Transverse colon (tissue), 4 donors: ENCODE data around the gene CACNA1E.

ENCODE experiments used
- POLR2A ChIP-seq: fragments of 450-650 bp; IDR thresholded peaks from one replicate; pipeline ENCODE4 v1.6.1; 2016; ENCODE audit warnings: antibody characterized with exemption, mild to moderate bottlenecking, moderate library complexity
- POLR2AphosphoS5 ChIP-seq, 3 donors: sonication (generic); formaldehyde crosslinking; IDR thresholded peaks; one replicate each; pipeline ENCODE4 v1.6.1; 2016; ENCODE audit warnings: antibody characterized with exemption in 3 of 3
- TF ChIP-seq, protein P1 (sequence below), 5 experiments: fragments of 200-600 bp in 3 of 5; fragments of 450-650 bp in 2 of 5; sonication (generic) in 3 of 5; IDR thresholded peaks; 1 replicate in 2 of 5; 2 replicates in 3 of 5; pipeline ENCODE4 v1.5.1; 2016 to 2017; ENCODE audit warnings: antibody characterized with exemption in 5 of 5, inconsistent platforms in 3 of 5, mild to moderate bottlenecking in 2 of 5, moderate library complexity in 1 of 5

DNA sequence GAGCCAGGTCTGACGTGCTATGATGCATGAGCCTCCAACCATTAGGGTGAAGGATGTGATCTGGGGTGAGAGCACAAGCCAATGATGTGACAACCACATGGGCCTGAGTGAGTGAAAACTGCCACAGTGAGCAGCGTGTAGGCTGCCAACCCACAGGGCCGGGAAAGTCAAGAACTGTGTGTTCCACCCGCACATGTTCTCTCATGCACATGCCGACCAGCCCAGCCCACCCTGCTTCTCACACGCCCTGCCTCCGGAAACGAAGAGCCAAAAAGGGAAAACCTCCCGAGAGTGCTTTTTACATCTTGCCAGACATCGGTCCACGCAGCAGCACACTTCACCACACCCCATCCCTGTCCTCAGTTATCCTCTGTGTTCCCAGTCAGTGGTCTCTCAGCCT, 197.0 kb downstream of the CACNA1E start:
- TF ChIP-seq POLR2AphosphoS5 (IDR thresholded peaks at IDR 0.05) (no peak), POLR2A (no peak)
- TF ChIP-seq, protein P1, sequence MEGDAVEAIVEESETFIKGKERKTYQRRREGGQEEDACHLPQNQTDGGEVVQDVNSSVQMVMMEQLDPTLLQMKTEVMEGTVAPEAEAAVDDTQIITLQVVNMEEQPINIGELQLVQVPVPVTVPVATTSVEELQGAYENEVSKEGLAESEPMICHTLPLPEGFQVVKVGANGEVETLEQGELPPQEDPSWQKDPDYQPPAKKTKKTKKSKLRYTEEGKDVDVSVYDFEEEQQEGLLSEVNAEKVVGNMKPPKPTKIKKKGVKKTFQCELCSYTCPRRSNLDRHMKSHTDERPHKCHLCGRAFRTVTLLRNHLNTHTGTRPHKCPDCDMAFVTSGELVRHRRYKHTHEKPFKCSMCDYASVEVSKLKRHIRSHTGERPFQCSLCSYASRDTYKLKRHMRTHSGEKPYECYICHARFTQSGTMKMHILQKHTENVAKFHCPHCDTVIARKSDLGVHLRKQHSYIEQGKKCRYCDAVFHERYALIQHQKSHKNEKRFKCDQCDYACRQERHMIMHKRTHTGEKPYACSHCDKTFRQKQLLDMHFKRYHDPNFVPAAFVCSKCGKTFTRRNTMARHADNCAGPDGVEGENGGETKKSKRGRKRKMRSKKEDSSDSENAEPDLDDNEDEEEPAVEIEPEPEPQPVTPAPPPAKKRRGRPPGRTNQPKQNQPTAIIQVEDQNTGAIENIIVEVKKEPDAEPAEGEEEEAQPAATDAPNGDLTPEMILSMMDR (IDR thresholded peaks at IDR 0.05): no peak
